Erythroblast (primary cell): ENCODE results near the gene AKR1C1.
A peak's percentile ranks its signal among the peaks of the same experiment; 100 is the strongest.
"Not testable (repeated sequence)": the region's sequence is repeated elsewhere in the genome, so short reads cannot be mapped to it uniquely, and the experiment has no call there.

ENCODE experiments used
- DNase-seq, 2 experiments: peaks; one replicate each; lab custom pipeline; 2025; lab: John Stamatoyannopoulos, UW
- GATA1 ChIP-seq: IDR thresholded peaks from 2 replicates; pipeline ENCODE4 v1.6.1; 2011; ENCODE audit warnings: low read depth, mild to moderate bottlenecking, control low read depth, low read length, moderate library complexity
- POLR2A ChIP-seq: IDR thresholded peaks from 2 replicates; pipeline ENCODE4 v1.6.1; 2011; ENCODE audit warnings: mild to moderate bottlenecking, low read length

The AKR1C1 gene

GRCh38 chr10:4998671-4999070 lies 35.5 kb downstream of the AKR1C1 start:
- DNase-seq, result no peak
- no peak for TF ChIP-seq GATA1
- TF ChIP-seq POLR2A, result no peak

- no peak for DNase-seq
- TF ChIP-seq POLR2A (no peak), GATA1 (no peak)
These were observed 39.0 kb downstream of the AKR1C1 start for GRCh38 chr10:5002013-5002727.

- DNase-seq, result peak in 1 of 2 experiments; percentile 29
These were observed 40.2 kb downstream of the AKR1C1 start, which contains the start of gene AKR1C2 for GRCh38 chr10:5003127-5004029. Gene AKR1C2, minus strand, starts transcription at chr10:5003857. Its CDS starts 22 bp downstream, at chr10:5003835.

GRCh38 chr10:5004030-5004385 lies 40.8 kb downstream of the AKR1C1 start:
- not testable (repeated sequence) for DNase-seq

DNA sequence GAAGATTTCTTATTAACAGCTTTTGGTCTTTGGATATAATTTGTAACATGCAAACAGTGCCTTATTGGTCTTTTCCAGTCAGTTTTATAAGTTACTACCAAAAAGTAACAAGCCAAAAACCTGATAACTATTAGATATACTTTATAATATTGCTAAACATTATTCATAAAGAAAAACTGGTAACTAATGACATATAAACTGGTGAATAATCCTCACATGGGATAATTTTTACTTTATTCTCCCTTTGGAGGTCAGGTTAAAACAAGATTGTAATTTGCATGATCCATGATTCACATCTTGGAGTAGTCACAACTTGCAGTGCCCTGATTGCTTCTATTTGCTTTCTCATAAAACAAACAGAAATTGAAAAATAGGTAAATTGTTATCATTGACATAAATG lies 41.3 kb downstream of the AKR1C1 start:
- DNase-seq, result not testable (repeated sequence)

GRCh38 chr10:5008857-5009548 lies 45.8 kb downstream of the AKR1C1 start:
- not testable (repeated sequence) for DNase-seq

- not testable (repeated sequence) for DNase-seq
These were observed 46.8 kb downstream of the AKR1C1 start for GRCh38 chr10:5010043-5010442.

GRCh38 chr10:5011392-5011791 lies 48.2 kb downstream of the AKR1C1 start:
- not testable (repeated sequence) for DNase-seq

DNA sequence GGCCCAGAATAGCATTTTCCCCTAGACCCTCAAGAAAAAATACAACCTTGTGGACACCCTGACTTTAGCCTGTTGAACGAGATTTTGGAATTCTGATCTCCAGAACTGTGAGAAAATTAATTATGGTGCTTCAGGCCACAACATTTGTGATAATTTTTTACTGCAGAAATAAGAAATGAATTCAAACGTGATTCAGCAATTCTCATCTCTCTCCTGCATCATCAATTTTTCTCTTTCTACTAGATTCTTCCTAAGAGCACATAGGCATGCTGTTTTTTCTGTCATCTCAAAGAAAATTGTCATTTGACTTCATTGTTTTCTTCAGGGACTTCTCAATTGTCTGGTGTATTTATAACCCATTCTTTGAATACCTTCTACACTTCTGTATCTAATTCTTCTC lies 49.4 kb downstream of the AKR1C1 start:
- no peak for DNase-seq
- TF ChIP-seq GATA1, result no peak

- DNase-seq, result no peak
- TF ChIP-seq POLR2A (no peak), GATA1 (no peak)
These were observed 50.2 kb downstream of the AKR1C1 start for GRCh38 chr10:5013385-5013784.

- DNase-seq, result not testable (repeated sequence)
These were observed 51.1 kb downstream of the AKR1C1 start for GRCh38 chr10:5014200-5014910.

DNA sequence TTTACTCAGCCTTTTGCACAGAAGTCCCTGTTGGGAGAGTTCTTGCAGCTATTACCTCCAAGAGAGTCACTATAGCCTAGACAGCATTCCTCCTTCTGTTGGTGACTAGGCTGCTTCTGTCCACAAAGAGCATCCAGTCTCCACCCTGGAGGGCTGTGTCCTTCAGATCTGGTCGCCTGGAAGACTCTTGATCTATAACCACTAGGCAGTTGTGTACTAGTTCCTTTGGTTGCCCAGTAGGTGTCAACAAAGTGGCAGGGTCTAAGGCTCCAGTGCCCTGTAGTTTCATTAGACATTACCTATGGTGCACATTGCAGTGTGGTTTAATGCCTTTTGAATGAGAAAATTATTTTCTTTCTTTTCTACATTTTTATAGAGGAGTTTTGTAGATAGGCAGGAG lies 51.7 kb downstream of the AKR1C1 start:
- TF ChIP-seq GATA1 (no peak), POLR2A (no peak)
- peak; percentile 60 to 64 for DNase-seq

GRCh38 chr10:5018134-5018533 lies 54.9 kb downstream of the AKR1C1 start:
- no peak for TF ChIP-seq POLR2A
- TF ChIP-seq GATA1, result no peak
- DNase-seq, result no peak

- DNase-seq, result peak; percentile 16 to 44
These were observed 55.6 kb downstream of the AKR1C1 start for GRCh38 chr10:5018671-5019277.

GRCh38 chr10:5019770-5020612 lies 56.8 kb downstream of the AKR1C1 start:
- peak; percentile 84 to 91 for DNase-seq

DNA sequence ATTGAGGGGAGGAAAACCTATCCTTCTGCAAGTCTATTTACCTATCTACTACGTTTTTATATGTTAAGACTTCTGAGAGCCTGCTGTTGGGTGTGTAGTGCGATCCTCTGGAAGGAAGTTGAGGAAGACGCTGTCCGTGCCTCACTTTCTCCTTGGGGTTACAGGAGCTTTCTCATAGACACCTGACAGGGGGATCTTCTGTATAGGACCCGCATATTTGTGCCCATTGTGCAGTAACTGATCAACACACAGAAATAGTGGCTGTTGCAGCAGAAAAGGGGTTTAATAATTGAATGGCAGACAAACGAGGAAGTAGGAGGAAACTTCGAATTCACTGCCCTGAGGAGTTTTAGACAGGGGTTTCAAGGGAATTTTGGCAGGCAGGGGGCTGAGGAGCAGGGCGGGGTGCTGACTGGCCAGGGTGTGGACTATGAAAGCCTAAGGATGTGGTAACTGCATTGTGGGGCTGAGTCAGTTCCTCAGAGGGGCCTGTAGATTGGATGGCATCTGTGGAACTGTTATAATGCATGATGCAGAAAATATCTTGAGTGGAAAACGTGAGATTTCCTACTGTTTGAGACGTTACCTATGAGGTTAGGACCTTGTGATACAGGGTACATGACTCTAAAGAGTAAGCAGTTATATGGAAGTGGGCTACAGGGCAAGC lies 58.5 kb downstream of the AKR1C1 start:
- peak in 1 of 2 experiments; percentile 16 for DNase-seq
